ENCODE results near the gene ROR1.

GRCh38 chr1:63950023-63950422, 176.2 kb downstream of the ROR1 start:
- TF ChIP-seq CTCF (IDR thresholded peaks at IDR 0.05) = no peak
- no peak for TF ChIP-seq EP300 (IDR thresholded peaks at IDR 0.05)
- no peak for TF ChIP-seq POLR2AphosphoS5 (IDR thresholded peaks at IDR 0.05)
